MV-4-11 (cell line): Measurements from ENCODE around the gene GRM2.
"Not testable (repeated sequence)": the region's sequence is repeated elsewhere in the genome, so short reads cannot be mapped to it uniquely, and the experiment has no call there.

Experiments used
- DNase-seq: peaks from one replicate; lab custom pipeline; 2025; lab: John Stamatoyannopoulos, UW

Gene GRM2

DNA sequence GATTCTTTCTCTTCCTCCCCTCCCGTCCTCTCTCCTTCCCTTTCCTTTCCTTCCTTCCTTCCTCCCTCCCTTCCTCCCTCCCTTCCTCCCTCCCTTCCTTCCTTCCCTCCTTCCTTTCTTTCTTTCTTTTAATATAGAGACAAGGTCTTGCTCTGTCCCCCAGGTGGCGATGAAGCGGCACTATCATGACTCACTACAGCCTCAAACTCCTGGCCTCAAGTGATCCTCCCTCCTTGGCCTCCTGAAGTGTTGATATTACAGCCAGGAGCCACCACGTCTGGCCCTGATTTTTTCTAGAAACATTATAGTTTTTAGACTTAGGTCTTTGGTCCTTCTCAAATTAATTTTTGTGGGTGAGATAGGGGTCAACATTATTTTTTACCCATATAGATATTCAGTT is 15.5 kb downstream of the GRM2 start:
- peak; percentile 5 for DNase-seq

GRCh38 chr3:51727500-51727899 is 20.6 kb downstream of the GRM2 start:
- DNase-seq, result no peak

- DNase-seq, result no peak
Observed at GRCh38 chr3:51729042-51729633, 22.3 kb downstream of the GRM2 start.

- DNase-seq, result no peak
Observed at GRCh38 chr3:51733859-51734571, 27.1 kb downstream of the GRM2 start.

DNA sequence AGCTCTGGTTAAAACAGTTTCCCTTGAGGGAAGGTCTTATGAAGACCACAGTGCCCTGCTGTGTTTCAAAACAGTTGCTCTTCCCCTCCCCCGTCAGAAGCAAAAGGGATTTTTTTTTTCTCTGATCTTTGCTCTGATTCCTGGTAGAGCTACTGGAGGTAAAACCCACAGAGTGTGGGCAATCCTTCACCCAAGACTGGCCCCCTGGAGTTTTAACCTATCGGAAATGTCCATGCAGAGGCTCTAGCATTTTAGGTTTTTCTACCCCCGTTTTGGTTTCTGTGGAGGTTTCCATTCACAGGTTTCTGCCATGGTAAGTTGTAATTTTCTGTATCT is 27.7 kb downstream of the GRM2 start:
- peak; percentile 11 for DNase-seq

GRCh38 chr3:51735039-51735438 is 28.2 kb downstream of the GRM2 start:
- peak; percentile 24 for DNase-seq

GRCh38 chr3:51735950-51736349 is 29.1 kb downstream of the GRM2 start:
- no peak for DNase-seq

DNA sequence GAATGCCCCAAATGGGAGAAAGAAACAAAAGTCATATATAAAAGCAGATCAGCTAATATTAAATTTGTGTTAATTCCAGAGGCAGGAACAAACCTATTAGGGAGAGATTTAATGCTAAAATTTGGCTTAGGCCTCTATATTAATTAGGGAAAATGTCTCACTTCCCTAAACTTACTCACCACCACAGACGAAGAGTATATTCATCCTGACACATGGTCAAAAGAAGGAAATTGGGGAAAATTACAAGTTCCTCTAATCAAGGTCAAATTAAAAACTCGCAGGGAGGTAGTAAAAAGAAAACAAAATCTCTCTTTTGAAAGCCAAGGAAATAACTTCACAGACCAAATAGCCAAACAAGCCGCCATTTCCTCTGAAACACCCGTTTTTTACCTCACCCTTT is 32.2 kb downstream of the GRM2 start:
- peak; percentile 48 for DNase-seq

DNA sequence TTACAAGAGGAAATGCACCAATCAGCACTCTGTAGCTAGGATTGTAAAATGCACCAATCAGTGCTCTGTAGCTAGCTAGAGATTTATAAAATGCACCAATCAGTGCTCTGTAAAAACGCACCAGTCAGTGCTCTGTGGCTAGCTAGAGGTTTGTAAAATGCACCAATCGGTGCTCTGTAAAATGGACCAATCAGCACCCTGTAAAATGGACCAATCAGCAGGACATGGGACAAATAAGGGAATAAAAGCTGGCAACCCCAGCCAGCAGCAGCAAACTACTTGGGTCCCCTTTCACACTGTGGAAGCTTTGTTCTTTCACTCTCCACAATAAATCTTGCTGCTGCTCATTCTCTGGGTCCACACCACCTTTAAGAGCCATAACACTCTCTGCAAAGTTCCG is 35.5 kb downstream of the GRM2 start:
- DNase-seq, result not testable (repeated sequence)

DNA sequence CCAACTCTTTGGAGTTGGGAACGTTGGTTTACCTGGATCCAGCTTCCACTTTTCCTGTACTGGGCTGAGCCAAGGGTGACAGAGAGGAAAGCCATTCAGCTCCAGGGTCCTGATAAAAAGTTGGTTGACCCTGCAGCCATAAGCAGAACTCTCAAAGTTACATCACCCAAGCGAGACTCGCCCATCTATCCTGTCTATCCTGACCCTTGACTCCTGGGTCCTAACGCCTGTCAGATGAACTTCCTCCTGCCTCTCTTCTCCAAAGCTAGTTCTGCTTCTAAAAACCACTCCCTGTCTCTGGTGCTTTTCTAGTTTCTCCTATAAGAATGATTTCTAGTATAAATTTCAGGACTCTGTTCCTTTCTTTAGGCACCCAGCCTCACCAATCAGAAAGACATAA is 36.1 kb downstream of the GRM2 start:
- DNase-seq, result peak; percentile 86

DNA sequence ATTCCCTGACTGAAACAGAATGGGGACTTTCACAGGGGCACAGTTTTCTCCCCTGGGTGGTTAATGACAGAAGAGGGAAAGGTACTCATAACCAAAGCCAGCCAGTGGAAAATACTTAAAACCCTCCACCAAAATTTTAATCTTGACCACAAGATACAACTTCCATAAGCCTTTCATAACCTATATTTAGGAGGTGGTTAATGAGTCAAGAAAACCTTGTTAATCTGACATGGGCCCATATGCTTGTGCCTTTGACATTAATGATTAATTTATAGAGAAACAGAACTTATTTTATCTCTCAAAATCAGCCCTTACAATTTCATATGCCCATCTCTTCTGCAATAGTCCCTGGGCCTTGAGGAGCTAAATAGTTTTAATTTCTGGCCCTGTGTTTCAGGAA is 41.0 kb downstream of the GRM2 start:
- no peak for DNase-seq

GRCh38 chr3:51748327-51748726 is 41.5 kb downstream of the GRM2 start:
- no peak for DNase-seq

DNA sequence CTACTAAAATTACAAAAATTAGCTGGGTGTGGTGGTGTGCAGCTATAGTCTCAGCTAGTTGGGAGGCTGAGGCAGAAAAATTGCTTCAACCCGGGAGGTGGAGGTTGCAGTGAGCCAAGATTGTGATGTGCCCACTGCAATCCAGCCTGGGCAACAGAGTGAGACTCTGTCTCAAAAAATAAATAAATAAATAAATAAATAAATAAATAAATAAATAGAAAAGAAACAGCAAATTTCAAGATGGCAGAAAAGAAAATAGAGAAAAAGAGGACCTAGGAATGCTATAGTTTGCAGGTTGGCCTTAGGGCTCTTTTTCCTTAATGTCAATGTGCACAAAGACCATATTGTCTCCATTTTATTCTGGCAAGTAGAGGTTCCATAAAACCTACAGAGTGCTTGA is 44.0 kb downstream of the GRM2 start:
- DNase-seq, result no peak

GRCh38 chr3:51751287-51751686 is 44.4 kb downstream of the GRM2 start:
- no peak for DNase-seq

GRCh38 chr3:51753763-51754750 is 47.2 kb downstream of the GRM2 start:
- DNase-seq, result not testable (repeated sequence)

GRCh38 chr3:51759203-51759602 is 52.3 kb downstream of the GRM2 start:
- DNase-seq, result no peak
